Vagina (tissue), 2 donors: Measurements from ENCODE around the gene PSME1.

Source experiments
- POLR2A ChIP-seq, 2 donors: fragments of 450-650 bp; IDR thresholded peaks; one replicate each; pipeline ENCODE4 v1.6.1; 2017; ENCODE audit warnings: antibody characterized with exemption in 2 of 2, mild to moderate bottlenecking in 2 of 2, moderate library complexity in 2 of 2
- POLR2AphosphoS5 ChIP-seq, 2 donors: sonication (generic); formaldehyde crosslinking; IDR thresholded peaks; one replicate each; pipeline ENCODE4 v1.9.0; 2017; ENCODE audit warnings: antibody characterized with exemption in 2 of 2, mild to moderate bottlenecking in 2 of 2, low read depth in 1 of 2; ENCODE audit not compliant: insufficient read depth in 1 of 2
- TF ChIP-seq, protein P1 (sequence below), 3 experiments: fragments of 450-650 bp in 2 of 3; fragments of 200-600 bp in 1 of 3; sonication (generic) in 1 of 3; IDR thresholded peaks; one replicate each; pipeline ENCODE4 v1.5.1; 2017 to 2019; ENCODE audit warnings: antibody characterized with exemption in 3 of 3, mild to moderate bottlenecking in 2 of 3, moderate library complexity in 2 of 3

DNA sequence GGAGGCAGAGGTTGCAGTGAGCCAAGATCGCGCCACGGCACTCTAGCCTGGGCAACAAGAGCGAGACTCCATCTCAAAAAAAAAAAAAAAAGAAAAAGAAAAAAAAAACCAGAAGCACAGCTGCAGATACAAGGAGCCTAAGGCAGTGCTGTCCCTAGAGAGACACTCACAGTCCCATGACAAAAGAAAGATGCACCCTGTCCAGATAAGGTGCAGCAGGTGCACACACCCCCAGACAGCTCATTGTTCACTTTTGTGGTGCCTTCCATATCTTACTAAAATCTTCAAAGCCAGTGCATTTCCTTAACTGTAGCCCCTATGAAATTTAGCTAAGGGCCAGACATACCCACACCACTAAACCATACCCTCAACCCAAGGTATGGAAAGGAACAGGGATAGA is 13.6 kb upstream of the PSME1 start:
- TF ChIP-seq POLR2A (IDR thresholded peaks at IDR 0.05) (no peak), POLR2AphosphoS5 (IDR thresholded peaks at IDR 0.05; ENCODE audit: insufficient read depth in 1 of 2, low read depth in 1 of 2) (no peak)
- TF ChIP-seq, protein P1, sequence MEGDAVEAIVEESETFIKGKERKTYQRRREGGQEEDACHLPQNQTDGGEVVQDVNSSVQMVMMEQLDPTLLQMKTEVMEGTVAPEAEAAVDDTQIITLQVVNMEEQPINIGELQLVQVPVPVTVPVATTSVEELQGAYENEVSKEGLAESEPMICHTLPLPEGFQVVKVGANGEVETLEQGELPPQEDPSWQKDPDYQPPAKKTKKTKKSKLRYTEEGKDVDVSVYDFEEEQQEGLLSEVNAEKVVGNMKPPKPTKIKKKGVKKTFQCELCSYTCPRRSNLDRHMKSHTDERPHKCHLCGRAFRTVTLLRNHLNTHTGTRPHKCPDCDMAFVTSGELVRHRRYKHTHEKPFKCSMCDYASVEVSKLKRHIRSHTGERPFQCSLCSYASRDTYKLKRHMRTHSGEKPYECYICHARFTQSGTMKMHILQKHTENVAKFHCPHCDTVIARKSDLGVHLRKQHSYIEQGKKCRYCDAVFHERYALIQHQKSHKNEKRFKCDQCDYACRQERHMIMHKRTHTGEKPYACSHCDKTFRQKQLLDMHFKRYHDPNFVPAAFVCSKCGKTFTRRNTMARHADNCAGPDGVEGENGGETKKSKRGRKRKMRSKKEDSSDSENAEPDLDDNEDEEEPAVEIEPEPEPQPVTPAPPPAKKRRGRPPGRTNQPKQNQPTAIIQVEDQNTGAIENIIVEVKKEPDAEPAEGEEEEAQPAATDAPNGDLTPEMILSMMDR (IDR thresholded peaks at IDR 0.05): no peak
